Esophagus (tissue), 2 donors: ENCODE data around the gene SORCS2. TPM values are rescaled to one million over a fixed set of nuclear protein-coding genes. Genes with fewer than 3 reads are reported as not detected.
A peak's percentile ranks its signal among the peaks of the same experiment; 100 is the strongest.

Experiments
- H3K27ac ChIP-seq, 2 donors: one replicate each; pipeline ENCODE4 v1.5.1; 2013; ENCODE audit warnings: low read depth in 2 of 2, mild to moderate bottlenecking in 2 of 2, inconsistent platforms in 1 of 2, low read length in 1 of 2, moderate library complexity in 1 of 2
- H3K27me3 ChIP-seq, 2 donors: one replicate each; pipeline ENCODE4 v1.6.1; 2013; ENCODE audit warnings: low read length in 2 of 2, control low read depth in 1 of 2, mild to moderate bottlenecking in 1 of 2; ENCODE audit not compliant: insufficient read depth in 2 of 2, control insufficient read depth in 1 of 2
- H3K36me3 ChIP-seq, 2 donors: one replicate each; pipeline ENCODE4 v1.6.1; 2013; ENCODE audit warnings: low read length in 1 of 2; ENCODE audit not compliant: control insufficient read depth in 2 of 2, insufficient read depth in 2 of 2
- H3K4me1 ChIP-seq, 2 donors: one replicate each; pipeline ENCODE4 v1.6.1; 2013; ENCODE audit warnings: low read length in 1 of 2; ENCODE audit not compliant: control insufficient read depth in 2 of 2, insufficient read depth in 2 of 2
- H3K4me3 ChIP-seq, 2 donors: one replicate each; pipeline ENCODE4 v1.5.1; 2013; ENCODE audit warnings: low read length in 2 of 2, mild to moderate bottlenecking in 2 of 2, low read depth in 1 of 2, moderate library complexity in 1 of 2
- H3K9me3 ChIP-seq, 2 donors: one replicate each; pipeline ENCODE4 v1.6.1; 2013; ENCODE audit warnings: mild to moderate bottlenecking in 2 of 2, low read depth in 1 of 2, low read length in 1 of 2, moderate library complexity in 1 of 2; ENCODE audit not compliant: control insufficient read depth in 2 of 2, insufficient read depth in 1 of 2
- WGBS, 2 donors: extraction: QIAGEN DNeasy Blood & Tissue Kit; methylation state at CpG; one replicate each; pipeline ENCODE4 v1.1.7; 2013; 5-methylcytosine and 5-hydroxymethylcytosine counted together
- polyA plus RNA-seq, 2 donors: library from polyadenylated mRNA; stranded (reverse); fragments of 200-250 nt; gene quantifications; one replicate each; pipeline ENCODE4 v1.2.3, GENCODE V29; 2013
- donor health status: healthy with polysubstance abuse.
- donor health status: Bipolar disorder and iron deficiency.

Gene SORCS2
- polyA plus RNA-seq, 2 donors: 1.1 to 1.2 TPM

DNA sequence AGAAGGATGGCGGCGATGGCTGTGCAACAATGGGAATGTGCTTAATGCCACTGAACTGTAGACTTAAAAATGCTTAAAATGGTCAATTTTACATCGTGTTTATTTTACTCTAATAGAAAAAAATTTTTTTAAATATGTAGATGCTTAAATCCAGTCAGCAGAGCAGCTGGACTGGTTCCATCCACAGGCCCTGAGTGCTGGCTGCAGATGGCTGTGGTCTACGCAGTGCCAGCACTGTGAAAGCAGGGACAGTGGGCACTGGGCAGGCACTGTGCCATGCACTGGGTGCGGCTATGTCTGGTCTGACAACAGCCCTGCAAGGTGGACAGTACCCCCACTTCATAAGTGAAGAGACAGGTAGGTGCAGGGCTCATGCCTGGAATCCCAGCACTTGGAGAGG is 572.1 kb downstream of the SORCS2 start:
- WGBS, 2 donors: 87 to 88% methylated on average over 5 of the region's 5 CpGs

DNA sequence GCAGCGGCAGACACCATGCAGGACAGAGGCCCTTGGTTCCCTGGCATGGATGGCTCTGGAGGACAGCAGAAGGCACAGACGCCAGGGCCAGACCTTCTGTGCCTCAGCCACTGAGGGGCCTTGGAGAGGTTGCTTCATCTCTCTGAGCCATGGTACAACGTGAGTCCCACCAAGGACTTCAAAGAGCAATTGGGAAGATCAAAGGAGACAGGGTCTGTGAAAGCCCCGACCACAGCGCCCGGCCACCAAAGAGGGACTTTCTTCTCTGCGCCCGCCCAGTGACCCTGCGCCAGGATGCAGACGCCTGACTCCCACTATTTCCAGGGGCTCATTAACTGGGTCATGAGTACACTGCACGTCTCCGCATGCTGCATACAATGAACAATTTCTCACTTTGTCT is 573.3 kb downstream of the SORCS2 start:
- no peaks in the 10 kb centered on the region for H3K27me3 ChIP-seq
- no peaks in the 10 kb centered on the region for H3K4me1 ChIP-seq
- no peak overlapping the region for H3K27ac ChIP-seq
- no peaks in the 10 kb centered on the region for H3K9me3 ChIP-seq
- no peak overlapping the region for H3K4me3 ChIP-seq
- H3K36me3 ChIP-seq: peaks cover 0 to 27% of the 10 kb centered on the region in 2 donors
- 83 to 85% methylated on average over 12 of the region's 12 CpGs for WGBS, 2 donors

More for the DNA sequence above, 572.1 kb downstream of the SORCS2 start:
- H3K27ac ChIP-seq: no peak overlapping the region
- H3K36me3 ChIP-seq: peaks cover 0 to 26% of the 10 kb centered on the region in 2 donors
- H3K4me1 ChIP-seq: no peaks in the 10 kb centered on the region
- no peaks in the 10 kb centered on the region for H3K9me3 ChIP-seq
- no peaks in the 10 kb centered on the region for H3K27me3 ChIP-seq
- H3K4me3 ChIP-seq: no peak overlapping the region

- no peak overlapping the region for H3K4me3 ChIP-seq
- no peaks in the 10 kb centered on the region for H3K9me3 ChIP-seq
- no peaks in the 10 kb centered on the region for H3K4me1 ChIP-seq
- no peaks in the 10 kb centered on the region for H3K27me3 ChIP-seq
- H3K27ac ChIP-seq: peak overlapping the region in 1 of 2 donors; percentile 26
- 88 to 89% methylated on average over 11 of the region's 11 CpGs for WGBS, 2 donors
- peaks cover 0 to 27% of the 10 kb centered on the region in 2 donors for H3K36me3 ChIP-seq
Measured at GRCh38 chr4:7766086-7766485, 573.7 kb downstream of the SORCS2 start.

DNA sequence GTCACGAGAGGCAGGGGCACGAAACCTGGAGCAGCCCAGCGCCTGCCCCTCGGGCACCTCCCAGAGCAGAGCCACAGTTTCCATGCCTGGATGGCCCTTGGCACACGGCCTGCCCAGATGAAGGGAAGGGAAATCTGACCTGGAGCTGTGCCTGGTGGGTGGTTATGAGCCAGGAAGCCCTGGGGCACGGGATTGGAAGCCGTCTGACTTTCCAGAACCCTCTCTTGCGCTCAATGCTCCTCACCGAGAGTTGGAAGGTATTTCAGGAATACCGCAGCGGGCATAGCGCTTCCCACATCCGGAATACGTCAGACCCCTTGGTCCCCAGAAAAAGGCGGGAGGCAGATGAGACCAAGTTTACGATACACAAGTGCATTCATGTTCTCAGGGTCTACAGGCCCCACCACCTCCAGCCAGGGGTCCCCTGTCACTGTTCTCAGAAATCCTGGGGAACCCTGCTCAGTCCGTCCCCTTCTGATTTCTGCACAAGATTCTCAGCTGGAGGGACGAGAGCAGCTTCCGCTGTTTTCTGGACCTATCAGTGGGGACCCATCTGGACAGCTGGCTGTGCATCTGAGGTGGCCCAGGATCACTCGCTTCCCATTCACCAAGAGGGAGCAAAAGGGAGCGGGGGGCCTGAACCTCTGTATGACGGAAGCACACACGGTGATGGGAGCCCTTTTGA is 574.5 kb downstream of the SORCS2 start:
- WGBS, 2 donors: 77 to 82% methylated on average over 23 of the region's 23 CpGs
- Histone ChIP-seq H3K9me3 (no peaks in the 10 kb centered on the region), H3K4me1 (no peaks in the 10 kb centered on the region), H3K27me3 (no peaks in the 10 kb centered on the region), H3K27ac (no peak overlapping the region), H3K4me3 (no peak overlapping the region), H3K36me3 (peaks cover 0 to 30% of the 10 kb centered on the region in 2 donors)

GRCh38 chr4:7767526-7767925 is 575.2 kb downstream of the SORCS2 start:
- WGBS, 2 donors: 72 to 84% methylated on average over 9 of the region's 9 CpGs
- no peak overlapping the region for H3K4me3 ChIP-seq
- no peaks in the 10 kb centered on the region for H3K27me3 ChIP-seq
- no peaks in the 10 kb centered on the region for H3K9me3 ChIP-seq
- peaks cover 0 to 36% of the 10 kb centered on the region in 2 donors for H3K36me3 ChIP-seq
- H3K4me1 ChIP-seq: no peaks in the 10 kb centered on the region
- H3K27ac ChIP-seq: no peak overlapping the region

- 90 to 93% methylated on average over 13 of the region's 13 CpGs for WGBS, 2 donors
- Histone ChIP-seq H3K4me3 (no peak overlapping the region), H3K36me3 (peaks cover 0 to 36% of the 10 kb centered on the region in 2 donors), H3K9me3 (no peaks in the 10 kb centered on the region), H3K27me3 (no peaks in the 10 kb centered on the region), H3K27ac (no peak overlapping the region), H3K4me1 (no peaks in the 10 kb centered on the region)
Measured at GRCh38 chr4:7767966-7768365, 575.6 kb downstream of the SORCS2 start.

DNA sequence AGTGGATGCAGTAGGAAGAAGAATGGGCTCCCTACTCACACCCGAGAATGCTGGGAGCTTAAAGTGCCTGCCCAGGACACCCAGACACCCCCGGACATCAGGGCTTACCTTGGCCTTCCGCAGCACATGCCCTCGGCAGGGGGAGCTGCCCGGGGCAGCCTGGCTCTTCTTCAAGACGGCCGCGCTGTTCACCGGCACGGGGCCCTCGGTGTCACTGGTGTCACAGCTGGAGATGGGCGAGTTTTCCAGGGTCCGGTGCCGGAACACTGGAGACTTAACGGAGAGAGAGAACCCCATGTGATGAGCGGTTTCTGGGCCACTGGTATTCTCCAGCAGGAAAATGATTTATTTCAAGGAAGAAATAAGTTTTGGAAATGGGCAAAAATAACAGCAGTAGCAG is 576.4 kb downstream of the SORCS2 start:
- Histone ChIP-seq H3K9me3 (no peaks in the 10 kb centered on the region), H3K27me3 (no peaks in the 10 kb centered on the region), H3K4me1 (no peaks in the 10 kb centered on the region), H3K36me3 (peaks cover 1 to 33% of the 10 kb centered on the region in 2 donors), H3K27ac (no peak overlapping the region), H3K4me3 (no peak overlapping the region)
- WGBS, 2 donors: 93 to 96% methylated on average over 16 of the region's 16 CpGs

DNA sequence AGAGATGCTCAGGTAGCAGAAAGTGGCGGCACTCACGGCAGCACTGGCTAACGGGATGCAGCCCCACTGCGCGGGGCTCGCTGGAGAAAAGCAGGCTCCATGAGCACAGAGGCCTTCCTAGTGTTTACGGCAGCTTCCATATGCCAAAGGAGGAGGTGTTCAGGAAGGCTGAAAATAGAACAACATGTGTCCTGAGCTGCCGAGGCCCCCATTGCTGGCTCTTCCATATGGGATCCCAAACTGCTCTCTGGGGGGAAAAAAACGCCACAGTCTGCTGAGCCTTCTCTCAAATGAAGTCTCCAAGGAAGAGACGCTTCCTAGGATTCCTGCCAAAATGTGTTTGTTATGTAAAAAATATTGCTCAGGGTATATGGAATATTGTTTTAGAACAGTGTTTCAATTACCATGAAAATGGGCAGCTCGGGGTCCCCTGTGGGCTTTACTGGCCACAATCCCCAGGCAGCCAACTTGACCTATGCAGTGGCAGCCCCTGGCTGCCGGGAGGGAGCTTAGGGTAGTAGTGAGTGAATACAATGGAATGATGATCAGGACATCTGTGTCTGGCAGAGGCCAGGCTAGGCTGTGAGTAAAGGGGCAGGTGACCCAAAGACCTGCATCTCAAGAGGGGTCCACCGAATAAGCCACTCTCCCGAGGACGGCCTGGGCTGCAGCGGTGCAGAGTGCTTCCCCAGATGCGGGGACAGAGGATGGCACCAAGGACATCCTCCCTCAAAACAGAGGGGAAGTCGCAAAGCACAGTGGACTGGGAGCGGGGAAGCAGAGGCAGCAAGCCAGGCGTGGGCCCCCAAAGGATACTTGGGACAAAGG is 577.3 kb downstream of the SORCS2 start:
- Histone ChIP-seq H3K4me1 (no peaks in the 10 kb centered on the region), H3K27me3 (no peaks in the 10 kb centered on the region), H3K36me3 (peaks cover 4 to 33% of the 10 kb centered on the region in 2 donors), H3K9me3 (no peaks in the 10 kb centered on the region), H3K27ac (no peak overlapping the region), H3K4me3 (no peak overlapping the region)
- 84 to 87% methylated on average over 20 of the region's 20 CpGs for WGBS, 2 donors

DNA sequence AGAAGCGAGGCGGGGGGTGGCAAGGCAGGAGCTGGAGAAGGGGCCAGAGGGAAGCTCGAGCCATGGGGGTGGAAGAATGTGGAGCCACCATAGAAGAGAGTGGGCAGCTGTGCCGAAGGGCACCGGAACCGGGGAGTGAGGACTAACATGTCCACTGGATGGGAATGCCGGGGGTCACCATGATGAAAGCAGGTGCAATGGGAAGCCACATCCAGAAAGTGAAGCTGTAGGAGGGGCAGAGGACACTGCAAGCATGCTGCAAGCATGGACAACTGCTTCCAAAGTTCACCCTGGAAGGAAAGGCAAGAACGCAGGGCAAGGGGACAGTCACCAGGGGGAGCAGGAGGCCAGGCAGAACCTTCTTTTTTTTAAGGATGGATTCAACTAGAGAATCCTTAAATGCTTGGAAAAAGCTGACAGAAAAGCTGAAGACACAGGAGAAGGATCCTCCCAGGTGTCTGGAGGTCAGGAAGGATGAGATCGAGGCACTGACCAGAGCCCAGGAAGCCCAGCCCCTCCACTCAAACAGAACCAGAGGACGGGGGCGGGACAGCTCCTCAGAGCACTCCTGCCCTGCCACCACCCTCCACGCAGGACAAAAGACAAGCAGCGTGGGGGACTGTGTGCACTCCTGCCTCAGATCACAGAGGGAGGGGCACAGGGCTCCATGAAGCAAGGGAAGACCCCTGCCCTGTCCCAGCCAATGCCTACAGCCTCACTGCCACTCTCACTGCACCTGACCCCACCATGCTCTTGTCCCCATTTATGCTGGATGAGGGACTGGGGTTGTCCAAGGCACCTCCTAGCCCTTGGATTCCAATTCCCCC is 578.1 kb downstream of the SORCS2 start:
- WGBS, 2 donors: 79 to 85% methylated on average over 13 of the region's 13 CpGs

More for the DNA sequence above, 578.1 kb downstream of the SORCS2 start:
- Histone ChIP-seq H3K4me1 (no peaks in the 10 kb centered on the region), H3K27me3 (no peaks in the 10 kb centered on the region), H3K27ac (no peak overlapping the region), H3K4me3 (no peak overlapping the region), H3K9me3 (no peaks in the 10 kb centered on the region), H3K36me3 (peaks cover 4 to 31% of the 10 kb centered on the region in 2 donors)
